GM19099 (cell line): ENCODE measurements around the gene EPS8L3.
"Not testable (repeated sequence)": the region's sequence is repeated elsewhere in the genome, so short reads cannot be mapped to it uniquely, and the experiment has no call there.

Source experiments
- POLR2A ChIP-seq: IDR thresholded peaks from 3 replicates; pipeline ENCODE4 v1.6.1; 2011; ENCODE audit warnings: low read depth; ENCODE audit not compliant: insufficient read length; ENCODE audit errors: extremely low read depth

The EPS8L3 gene

GRCh38 chr1:109718495-109718894 is 45.2 kb downstream of the EPS8L3 start:
- no peak for TF ChIP-seq POLR2A

GRCh38 chr1:109717729-109718128 is 46.0 kb downstream of the EPS8L3 start:
- TF ChIP-seq POLR2A: no peak

GRCh38 chr1:109716570-109717090 is 47.1 kb downstream of the EPS8L3 start:
- no peak for TF ChIP-seq POLR2A

- TF ChIP-seq POLR2A: no peak
Observed at GRCh38 chr1:109716121-109716520, 47.6 kb downstream of the EPS8L3 start.

GRCh38 chr1:109714661-109715372 is 48.9 kb downstream of the EPS8L3 start:
- TF ChIP-seq POLR2A: no peak

GRCh38 chr1:109713636-109714035 is 50.1 kb downstream of the EPS8L3 start:
- no peak for TF ChIP-seq POLR2A

GRCh38 chr1:109712321-109712864 is 51.3 kb downstream of the EPS8L3 start:
- no peak for TF ChIP-seq POLR2A

- TF ChIP-seq POLR2A: not testable (repeated sequence)
Observed at GRCh38 chr1:109711593-109712320, 52.0 kb downstream of the EPS8L3 start, which contains the start of gene GSTM5. Gene GSTM5 (plus strand): TSS chr1:109712251. CDS start chr1:109712313, 62 bp downstream.

- TF ChIP-seq POLR2A: no peak
Observed at GRCh38 chr1:109705411-109705810, 58.3 kb downstream of the EPS8L3 start.

- TF ChIP-seq POLR2A: no peak
Observed at GRCh38 chr1:109704173-109704572, 59.5 kb downstream of the EPS8L3 start.
